T-helper 2 cell treated with Interferon-gamma antibody and Interleukin-4, amounts not matched to agents 100 ng/mL and 5 ng/mL, for 36 hours (primary cell): Measurements from ENCODE around the gene IBSP. TPM values are rescaled to one million over a fixed set of nuclear protein-coding genes. Genes with fewer than 3 reads are reported as not detected.

ENCODE experiments used
- intact Hi-C: fragments of 100-400 bp; cut with micrococcal nuclease; formaldehyde crosslinking; loops from one replicate; pipeline ENCODE4 v1.15.1; 2023
- total RNA-seq: library from RNA; stranded (reverse); gene quantifications from 2 replicates; pipeline ENCODE4 v1.2.3, GENCODE V29; 2022

The IBSP gene, protein sequence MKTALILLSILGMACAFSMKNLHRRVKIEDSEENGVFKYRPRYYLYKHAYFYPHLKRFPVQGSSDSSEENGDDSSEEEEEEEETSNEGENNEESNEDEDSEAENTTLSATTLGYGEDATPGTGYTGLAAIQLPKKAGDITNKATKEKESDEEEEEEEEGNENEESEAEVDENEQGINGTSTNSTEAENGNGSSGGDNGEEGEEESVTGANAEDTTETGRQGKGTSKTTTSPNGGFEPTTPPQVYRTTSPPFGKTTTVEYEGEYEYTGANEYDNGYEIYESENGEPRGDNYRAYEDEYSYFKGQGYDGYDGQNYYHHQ
- not detected in 2 replicates for total RNA-seq

DNA sequence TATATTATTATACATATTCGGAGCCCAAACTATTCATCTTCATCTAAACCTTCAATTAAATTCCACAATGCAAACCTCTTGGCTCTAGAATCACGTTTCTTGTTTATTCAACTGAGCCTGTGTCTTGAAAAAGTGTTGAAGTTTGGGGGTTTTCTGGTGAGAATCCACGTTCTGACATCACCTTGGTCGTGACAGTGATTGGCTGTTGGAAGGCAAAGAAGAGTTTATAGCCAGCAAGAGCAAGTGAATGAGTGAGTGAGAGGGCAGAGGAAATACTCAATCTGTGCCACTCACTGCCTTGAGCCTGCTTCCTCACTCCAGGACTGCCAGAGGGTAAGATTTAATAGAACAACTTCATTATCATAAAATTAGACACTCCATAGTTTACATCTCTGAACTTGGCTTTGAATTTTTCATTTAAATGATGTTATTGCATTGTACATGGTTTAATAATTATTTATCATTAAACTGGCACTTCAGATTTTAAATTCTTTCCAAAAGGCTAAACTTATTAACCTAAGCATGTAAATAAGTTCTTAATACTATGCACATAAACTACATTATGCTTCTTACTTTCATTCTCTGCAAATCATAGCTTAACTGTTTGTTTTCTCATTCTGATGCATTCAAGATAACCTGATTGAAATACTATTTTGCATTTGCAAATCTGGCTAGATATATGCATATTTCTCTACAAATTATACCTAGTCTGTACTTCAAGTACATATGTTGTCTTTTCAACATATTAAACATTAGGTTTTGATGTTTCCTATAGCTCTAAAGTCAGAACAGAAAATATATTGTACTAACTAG lies at the start of gene IBSP:
TSS of gene IBSP (plus strand) at position 254 of the 813 bp plus-strand sequence. CDS start 2,808 bp downstream, outside the sequence.
- intact Hi-C loops = no loop called here

DNA sequence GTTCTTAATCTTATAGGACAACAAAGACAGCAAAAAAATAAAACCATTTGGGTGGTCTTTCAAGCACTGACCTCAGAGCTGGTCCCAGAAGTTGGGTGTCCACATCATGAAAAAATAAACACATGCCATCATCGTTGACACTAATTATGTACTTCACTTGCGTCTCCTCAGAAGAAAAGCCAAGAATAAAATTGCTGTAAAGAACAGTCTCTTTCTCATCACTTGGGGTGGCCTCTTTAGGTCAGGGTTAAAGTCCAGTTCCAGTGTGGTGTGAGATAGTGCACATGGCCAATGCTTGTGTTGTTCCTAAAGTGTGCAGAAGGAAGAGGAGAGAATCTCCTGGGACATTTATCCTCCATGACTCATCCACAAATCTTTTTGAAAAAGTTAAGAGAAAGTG lies 49.5 kb upstream of the IBSP start:
- intact Hi-C loops = no loop called here

DNA sequence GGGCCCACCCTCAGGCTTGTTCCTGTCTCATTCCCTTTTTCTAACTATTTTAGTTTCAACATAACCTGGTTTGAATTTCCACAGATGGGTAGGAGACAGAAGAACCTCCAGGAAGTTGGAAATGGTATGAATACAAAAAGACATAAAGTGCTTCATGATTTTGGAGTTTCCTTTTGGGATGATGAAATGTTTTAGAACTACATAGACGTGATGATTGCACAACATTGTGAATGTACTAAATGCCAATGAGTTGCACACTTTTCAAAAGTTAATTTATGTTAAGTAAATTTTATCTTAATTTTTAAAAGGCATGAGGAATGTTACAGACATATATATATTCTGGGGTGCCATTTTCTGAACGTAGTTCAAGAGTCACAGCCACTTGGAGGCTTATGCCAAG lies 41.1 kb upstream of the IBSP start:
- intact Hi-C loops = no loop called here

DNA sequence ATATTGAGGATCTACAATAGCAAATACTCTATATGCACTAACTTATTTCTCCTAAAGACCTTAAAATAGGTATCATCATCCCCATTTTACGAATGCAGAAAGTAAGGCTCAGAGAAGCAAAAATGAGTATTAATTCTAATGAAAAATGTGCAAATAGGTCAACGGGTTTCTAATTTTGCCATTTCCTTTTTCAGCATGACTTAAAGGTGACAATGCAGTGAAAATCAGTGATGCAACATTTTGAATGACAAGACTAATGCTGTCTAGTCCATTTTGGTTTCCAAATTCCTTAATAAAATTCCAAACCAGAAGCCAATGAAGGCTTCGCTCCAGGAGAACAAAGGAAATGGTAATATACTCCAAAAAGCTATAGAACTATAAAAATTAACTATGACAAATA lies 37.0 kb upstream of the IBSP start:
- intact Hi-C loops = no loop called here

DNA sequence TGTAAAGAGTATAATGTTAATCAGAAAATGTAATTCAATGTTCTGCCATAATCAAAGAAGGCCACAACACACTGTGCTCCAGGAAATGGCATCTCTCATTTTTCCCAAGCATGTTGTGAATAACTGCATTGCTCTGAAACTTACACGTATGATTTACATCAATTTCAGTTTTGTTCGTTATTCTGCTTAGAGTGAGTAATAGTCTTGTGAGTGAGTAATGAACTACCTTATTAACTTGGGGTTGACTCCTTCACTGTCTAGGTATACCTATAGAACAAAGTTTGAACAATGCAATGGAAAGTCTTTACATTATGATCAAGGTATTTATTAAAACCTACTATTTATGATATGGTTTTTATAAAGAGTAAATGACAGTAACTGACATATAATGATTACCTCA lies 17.8 kb upstream of the IBSP start:
- intact Hi-C loops = no loop called here

DNA sequence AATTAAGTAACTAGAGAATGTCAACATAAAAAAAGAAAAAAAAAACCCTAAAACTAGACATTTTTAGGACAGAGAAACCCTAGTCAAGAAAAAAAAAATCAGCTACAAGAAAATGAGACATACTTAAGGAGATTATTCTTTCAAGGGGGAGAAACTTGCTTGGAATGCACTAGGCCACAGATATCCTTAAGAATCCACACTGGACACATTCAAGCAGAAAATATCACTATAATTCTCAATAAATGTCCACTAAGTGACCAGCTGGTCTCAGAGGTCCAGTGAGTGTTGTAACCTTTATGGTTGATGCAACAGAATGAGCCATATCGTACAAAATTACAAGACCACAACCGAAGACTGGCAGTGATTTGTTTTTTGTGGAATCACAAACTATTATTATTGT lies 15.6 kb upstream of the IBSP start:
- intact Hi-C loops = no loop called here

DNA sequence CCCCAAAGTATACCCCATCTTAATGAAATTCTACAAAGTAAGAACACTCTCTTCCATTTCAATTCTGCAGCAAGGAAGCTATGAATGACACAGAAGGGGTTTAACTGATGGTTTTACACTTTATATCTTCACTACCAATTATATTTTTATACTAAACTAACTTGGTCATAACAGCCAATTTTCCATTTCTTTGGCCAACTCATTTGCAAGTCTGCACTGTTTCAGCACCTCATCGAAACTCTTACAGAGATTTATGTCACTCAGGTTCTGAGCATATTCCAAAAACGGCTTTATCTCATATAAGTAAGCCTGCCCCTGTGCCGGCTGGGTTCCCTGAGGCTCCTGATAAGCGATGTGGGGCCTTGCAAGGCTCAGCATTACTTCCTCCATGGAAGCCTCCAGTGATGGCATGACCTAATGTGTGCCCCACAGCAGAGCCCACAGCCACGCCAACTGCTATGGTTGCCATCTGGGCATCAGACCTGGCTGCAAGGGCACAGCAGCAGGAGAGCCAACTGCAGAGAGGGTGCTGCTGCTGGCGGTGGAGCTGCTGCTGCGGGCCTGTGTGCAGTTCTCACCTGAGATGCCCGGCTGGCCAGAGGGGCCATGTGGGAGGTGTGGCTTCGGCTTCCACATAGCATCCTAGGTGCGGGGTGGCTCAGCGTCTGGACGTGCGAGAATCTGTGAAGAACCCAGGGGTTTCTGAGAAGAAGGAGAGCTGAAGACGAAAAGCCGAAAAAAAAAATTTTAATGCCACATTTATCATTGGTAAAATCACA lies 13.4 kb upstream of the IBSP start:
- intact Hi-C loops = no loop called here

DNA sequence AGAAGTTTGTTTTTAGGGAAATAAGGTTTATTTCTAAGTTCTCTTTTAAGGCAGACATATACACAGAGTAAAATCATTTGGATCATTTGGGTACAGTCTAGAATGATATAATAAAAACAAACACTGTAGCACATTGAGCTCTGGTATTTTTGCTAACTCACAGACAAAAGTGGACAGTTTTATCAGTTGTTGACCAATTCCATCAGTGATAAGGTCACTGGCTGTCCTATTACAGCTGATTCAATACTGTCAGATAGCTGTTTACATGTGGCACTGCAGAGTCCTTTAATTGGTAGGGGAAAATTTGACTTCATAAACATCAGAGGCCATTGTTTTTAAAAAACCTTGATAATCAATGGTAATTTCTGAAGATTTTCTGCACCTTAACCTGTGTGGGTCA lies 3.5 kb downstream of the IBSP start:
- intact Hi-C loops = no loop called here

DNA sequence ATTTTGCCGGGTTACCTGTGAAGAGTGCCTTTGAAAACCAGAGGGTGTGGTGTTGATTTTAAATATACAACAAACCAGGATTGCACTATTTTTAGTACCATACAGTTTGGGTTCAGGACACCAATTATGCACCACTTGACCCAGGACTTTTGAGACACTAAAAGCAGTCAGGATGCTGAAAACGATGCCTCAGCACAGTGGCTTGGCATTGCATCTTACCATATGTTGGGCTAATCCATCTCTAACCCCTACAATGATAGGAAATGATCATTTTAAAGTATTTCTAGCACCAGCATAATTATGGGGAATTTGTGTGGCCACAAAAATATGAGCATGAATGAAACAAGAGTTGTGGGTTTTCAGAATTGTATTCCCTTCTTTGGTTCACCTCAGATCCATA lies 4.1 kb downstream of the IBSP start:
- intact Hi-C loops = no loop called here

DNA sequence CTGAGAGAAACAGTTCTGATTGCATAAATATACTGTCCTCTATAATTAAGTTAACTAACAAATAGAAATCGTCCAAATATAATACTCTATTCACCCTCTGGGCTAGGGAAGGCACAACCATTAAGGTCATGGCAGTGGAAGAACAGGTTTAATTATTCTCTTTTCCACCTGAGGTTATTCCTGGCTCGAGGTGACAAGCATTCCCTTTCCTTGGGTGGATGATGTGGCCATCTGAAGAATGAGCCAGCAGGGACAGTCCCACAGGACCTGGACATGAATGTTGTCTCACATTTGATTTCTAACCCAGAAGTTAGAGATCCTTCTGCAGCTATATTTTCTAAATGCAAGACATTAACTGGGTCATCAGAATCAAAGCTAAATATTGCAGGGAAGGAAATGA lies 5.5 kb downstream of the IBSP start:
- intact Hi-C loops = no loop called here

DNA sequence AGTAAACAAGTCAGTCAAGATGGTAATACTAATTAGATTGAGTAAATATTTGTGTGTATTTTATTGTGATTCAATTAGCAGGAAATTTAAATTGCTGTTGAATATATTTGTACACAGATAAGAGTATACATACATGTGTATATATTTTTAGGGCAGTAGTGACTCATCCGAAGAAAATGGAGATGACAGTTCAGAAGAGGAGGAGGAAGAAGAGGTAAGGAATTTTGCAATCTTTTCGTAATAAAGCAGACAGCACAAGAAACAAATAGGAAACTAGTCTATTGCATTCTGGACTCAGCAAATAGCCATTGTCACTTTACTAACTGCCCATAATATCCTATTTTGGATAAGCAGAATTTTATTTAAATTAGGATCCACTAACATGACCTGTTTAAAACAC lies 6.6 kb downstream of the IBSP start:
- intact Hi-C loops = no loop called here

DNA sequence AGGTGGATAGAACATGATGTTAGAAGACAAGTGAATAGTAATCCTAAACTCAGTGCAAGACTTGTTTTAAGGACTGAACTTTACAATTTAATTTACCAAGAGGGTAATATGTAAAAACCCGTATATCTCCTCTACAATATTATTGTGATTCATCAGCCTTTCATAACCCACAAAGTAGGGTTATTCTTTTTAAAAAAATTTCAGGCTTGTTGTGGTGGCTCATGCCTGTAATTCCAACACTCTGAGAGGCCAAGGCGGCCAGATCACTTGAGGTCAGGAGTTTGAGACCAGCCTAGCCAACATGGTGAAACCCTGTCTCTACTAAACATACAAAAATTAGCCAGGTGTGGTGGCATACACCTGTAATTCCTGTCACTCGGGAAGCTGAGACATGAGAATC lies 7.2 kb downstream of the IBSP start:
- intact Hi-C loops = no loop called here

DNA sequence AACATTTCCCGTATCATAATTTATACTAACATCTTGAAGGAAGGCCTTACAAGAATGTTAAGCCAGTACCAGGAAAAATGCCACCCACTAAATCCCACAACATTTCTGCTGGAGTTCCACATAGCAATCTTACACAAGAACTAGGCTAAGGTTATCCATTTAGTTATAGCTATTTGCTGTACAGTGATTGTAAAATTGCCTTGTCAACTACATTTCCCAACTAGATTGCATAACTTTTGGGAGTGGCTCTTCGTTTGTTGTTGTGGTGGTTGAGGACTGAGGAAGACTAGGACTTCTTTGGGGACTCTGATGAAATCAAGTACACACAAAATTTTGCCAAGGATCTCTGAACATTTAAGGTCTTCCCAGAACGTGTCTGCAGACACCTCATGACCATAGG lies 8.0 kb downstream of the IBSP start:
- intact Hi-C loops = no loop called here

DNA sequence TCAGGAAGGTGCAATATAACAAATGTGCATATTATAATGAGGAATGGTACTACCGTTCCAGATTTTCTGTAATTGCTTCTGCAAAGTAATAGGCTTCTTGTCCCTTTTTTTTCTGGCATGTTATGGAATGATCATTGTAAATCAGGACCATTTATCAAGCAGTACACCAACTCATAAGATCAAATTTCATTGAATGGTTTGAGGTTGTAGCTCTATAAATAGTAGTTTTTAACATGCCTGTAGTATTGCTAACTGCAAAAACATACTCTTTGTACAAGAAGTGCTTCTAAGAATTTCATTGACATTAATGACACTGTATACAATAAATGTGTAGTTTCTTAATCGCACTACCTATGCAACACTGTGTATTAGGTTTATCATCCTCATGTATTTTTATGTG lies 12.6 kb downstream of the IBSP start:
- intact Hi-C loops = no loop called here

DNA sequence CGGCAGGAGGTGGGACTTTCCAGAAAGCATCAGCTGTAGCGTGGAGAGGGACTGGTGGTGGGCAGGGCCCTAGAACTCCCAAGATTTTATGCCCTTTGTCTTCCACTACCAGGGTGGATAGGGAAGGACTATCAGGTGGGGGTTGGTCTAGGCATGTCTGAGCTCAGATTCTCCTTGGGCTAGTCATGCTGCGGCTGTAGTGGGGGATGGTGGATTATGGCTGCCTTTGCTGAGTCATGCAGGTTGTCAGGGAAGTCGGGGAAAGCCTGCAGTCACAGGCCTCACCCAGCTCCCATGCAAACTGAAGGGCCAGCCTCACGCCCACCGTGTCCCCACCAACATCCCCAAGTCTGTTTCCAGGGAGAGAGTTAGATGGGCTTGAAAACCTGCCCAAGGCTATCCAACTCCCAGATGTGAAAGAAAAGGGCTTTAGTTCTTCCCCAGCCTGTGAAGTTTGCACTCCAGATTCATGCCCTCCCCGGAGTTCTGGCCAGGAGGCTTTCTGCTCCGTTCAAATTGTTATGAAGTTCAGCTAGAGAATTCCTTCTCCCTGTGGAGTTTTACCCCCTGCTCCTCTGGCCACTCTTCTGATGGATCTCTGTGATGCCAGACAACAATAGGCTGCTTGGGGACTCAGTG lies 20.0 kb downstream of the IBSP start:
- intact Hi-C loops = no loop called here

DNA sequence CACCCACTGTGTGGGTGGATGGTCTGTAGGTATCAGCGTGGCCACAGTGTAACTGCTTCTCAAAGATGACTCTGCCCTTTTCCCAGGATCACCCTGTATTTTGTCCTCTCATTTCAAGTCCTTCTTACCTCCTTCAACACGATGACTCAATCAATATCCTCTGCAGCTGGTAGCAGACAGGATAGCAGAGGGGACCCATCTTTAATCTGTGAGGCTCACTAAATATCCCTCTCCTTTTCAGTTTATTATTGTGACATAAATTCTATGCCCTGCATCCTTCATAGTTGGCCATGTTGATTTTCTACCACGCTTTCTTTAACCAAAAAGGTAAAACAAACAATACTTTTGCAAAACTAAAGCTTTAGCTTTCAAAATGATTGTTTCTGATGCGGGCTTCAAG lies 23.8 kb downstream of the IBSP start:
- intact Hi-C loops = no loop called here

DNA sequence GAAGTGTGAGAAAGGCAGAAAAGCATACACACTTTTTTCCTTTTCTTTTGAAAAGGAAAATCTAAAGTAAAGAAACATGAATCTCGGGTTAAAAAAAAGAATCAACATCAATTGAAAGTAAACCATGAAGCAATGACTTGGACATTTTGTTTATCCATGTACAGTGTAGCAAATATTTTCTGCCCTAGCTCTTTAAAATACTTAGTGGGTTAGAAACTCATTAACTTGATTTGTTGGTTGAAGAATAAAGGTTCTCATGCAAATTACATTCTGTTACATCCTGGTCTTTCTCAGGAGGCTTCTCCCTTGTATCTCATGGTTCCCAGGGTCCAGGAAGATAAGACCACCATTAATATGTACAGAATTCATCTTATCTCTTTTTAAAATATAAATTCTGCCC lies 24.4 kb downstream of the IBSP start:
- intact Hi-C loops = no loop called here

DNA sequence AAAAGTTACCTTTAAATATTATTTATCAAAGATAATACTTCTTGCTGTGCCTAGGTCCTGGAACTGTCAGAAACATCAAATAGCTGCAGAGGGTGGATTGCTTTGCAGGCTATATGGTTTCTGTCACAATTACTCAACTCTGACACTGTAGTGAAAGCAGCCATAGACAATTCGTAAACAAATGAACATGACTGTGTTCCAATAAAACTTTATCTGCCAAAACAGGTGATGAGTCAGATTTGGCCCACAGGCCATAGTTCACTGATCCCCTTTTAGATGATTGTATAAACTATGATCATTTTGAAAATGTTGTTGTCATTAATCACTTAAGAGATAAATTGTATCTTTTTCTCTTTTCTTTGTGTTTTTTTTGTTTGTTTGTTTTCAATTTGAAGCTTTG lies 25.0 kb downstream of the IBSP start:
- intact Hi-C loops = no loop called here

DNA sequence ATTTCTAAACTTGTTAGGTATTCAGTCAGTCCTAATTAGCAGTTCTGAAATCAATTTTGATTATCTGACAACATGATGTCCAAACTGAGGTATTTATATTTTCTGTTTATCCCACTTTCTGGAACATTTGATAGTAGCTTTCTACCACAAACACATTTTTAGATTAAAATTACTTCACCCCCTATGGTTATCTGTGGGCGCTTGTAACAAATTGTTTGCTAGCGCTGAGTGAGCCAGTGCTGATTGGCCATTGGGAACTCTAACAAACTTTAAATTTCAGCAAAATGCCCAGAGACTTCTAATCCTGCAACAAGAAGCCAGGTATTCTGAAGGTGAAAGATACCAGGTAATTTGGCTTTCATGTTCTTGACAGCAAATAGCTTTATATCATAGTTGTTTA lies 33.3 kb downstream of the IBSP start, which contains the start of gene MEPE:
TSS of gene MEPE (plus strand) at position 301 of the 400 bp plus-strand sequence. CDS start 1,746 bp downstream, outside the sequence.
- intact Hi-C loops = no loop called here

DNA sequence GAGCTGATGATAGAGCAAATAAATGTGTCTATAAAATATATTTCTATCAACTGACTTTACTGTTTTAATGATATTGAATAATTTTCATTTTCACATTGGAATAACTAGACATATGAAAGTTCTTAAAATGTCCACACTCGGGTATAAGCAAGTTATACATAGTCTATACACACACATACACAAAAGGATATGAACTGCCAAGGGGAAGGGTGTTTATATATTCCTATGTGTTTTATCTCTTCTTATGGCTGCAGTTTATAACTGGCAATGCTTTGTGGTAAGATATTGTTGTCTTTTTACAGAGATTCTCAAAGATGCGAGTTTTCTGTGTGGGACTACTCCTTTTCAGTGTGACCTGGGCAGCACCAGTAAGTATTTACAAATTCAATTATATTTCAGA lies 35.0 kb downstream of the IBSP start:
- intact Hi-C loops = no loop called here

DNA sequence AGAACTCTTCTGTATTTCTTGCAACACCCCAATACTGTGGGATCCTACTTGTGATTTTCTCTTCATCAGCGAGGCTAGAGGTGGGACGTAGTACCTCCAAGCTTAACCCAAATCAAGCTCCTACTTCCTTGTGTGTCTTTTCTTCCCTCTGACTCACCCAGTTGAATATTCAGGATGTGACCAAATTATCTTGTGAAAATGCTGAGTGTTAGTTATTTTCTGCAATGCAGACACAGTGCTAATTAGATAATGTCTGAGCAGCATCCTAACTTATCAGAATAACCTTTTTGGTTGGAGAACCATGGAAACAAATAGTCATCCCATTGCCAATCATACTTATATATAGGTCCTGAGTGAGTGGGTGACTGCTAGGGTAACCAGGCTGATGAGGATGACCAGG lies 35.8 kb downstream of the IBSP start:
- intact Hi-C loops = no loop called here

DNA sequence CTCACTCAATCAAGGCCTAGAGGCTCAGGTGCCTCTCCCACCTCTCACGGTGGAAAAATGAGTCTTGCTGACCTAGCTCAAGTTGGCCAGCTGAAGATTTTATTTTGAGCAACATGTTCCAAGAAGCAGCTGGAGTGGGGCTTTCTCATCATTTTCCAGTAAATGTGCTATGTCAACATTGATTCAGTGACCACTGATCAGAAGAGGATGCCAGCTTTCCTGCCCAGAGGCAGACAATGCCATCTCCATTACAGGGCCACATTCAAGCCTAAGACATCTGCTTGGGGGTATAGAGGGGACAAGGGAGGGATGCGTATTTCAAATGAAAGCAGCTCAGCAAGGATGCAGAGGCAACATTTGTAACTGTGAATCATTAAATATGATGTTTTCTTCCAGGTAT lies 36.4 kb downstream of the IBSP start:
- intact Hi-C loops = no loop called here
